GM13976 (cell line): ENCODE data around the gene DIP2A.

ENCODE experiments used
- DNase-seq: peaks from one replicate; pipeline ENCODE4 v3.0.0; 2012; ENCODE audit warnings: low spot score
- in situ Hi-C: fragments of 300-500 bp; cut with MboI; formaldehyde crosslinking; loops from one replicate; pipeline ENCODE4 v1.12.0; 2022; ENCODE audit warnings: low sequenced_read_pairs, mixed read lengths, inconsistent platforms; ENCODE audit not compliant: unreplicated experiment
- TF ChIP-seq, protein P1 (sequence below): IDR thresholded peaks from 2 replicates; pipeline ENCODE4 v1.5.1; 2012; ENCODE audit warnings: borderline replicate concordance, mild to moderate bottlenecking; ENCODE audit not compliant: insufficient read depth; ENCODE audit errors: extremely low read depth, missing control alignments, control extremely low read depth

DIP2A gene

GRCh38 chr21:46543306-46543705, 84.6 kb downstream of the DIP2A start:
- TF ChIP-seq, protein P1, sequence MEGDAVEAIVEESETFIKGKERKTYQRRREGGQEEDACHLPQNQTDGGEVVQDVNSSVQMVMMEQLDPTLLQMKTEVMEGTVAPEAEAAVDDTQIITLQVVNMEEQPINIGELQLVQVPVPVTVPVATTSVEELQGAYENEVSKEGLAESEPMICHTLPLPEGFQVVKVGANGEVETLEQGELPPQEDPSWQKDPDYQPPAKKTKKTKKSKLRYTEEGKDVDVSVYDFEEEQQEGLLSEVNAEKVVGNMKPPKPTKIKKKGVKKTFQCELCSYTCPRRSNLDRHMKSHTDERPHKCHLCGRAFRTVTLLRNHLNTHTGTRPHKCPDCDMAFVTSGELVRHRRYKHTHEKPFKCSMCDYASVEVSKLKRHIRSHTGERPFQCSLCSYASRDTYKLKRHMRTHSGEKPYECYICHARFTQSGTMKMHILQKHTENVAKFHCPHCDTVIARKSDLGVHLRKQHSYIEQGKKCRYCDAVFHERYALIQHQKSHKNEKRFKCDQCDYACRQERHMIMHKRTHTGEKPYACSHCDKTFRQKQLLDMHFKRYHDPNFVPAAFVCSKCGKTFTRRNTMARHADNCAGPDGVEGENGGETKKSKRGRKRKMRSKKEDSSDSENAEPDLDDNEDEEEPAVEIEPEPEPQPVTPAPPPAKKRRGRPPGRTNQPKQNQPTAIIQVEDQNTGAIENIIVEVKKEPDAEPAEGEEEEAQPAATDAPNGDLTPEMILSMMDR: no peak
- in situ Hi-C loops: no loop called here
- no peak for DNase-seq

GRCh38 chr21:46544003-46544402, 85.3 kb downstream of the DIP2A start:
- in situ Hi-C loops: no loop called here
- DNase-seq: no peak
- TF ChIP-seq, protein P1: no peak

DNA sequence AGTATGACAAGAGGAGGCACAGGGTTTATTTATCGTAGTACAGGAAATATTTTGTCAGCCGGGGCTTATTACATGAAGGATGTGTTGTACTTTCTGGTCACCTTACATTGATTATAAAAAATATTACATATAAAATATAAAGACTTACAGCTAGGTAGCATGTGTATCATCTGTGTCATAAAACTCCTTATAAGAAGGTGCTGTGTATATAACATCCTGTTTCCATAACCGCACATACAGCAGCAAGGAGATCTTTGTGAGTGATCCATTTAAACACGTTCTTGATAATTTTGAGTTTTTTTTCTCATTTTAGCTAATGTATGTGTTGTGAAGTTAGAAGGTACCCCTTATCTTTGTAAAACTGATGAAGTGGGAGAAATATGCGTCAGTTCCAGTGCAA, 86.1 kb downstream of the DIP2A start:
- TF ChIP-seq, protein P1: no peak
- DNase-seq: no peak
- in situ Hi-C loops: no loop called here

DNA sequence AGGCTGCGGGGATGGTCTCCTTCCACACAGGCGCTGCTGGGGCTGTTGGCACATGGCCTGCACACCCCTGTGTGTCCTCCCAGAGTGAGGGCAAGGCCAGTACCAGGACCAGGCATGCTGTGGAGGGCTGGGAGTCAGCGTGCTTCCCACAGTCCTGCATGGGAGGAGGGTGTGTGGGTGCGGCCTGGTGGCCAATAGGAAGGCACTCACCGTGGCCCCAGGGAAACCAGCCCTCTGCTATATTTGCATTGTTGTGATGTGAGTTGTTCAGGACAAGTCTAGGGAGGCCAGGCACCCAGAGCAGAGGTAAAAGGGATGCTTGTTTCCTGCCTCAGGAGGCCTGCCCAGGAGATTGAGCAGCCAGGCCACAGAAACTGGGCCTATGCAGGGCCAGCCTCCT, 86.7 kb downstream of the DIP2A start:
- in situ Hi-C loops: no loop called here
- no peak for DNase-seq
- TF ChIP-seq, protein P1: no peak

- TF ChIP-seq, protein P1: no peak
- in situ Hi-C loops: no loop called here
- no peak for DNase-seq
Observed at GRCh38 chr21:46545911-46546310, 87.2 kb downstream of the DIP2A start.

DNA sequence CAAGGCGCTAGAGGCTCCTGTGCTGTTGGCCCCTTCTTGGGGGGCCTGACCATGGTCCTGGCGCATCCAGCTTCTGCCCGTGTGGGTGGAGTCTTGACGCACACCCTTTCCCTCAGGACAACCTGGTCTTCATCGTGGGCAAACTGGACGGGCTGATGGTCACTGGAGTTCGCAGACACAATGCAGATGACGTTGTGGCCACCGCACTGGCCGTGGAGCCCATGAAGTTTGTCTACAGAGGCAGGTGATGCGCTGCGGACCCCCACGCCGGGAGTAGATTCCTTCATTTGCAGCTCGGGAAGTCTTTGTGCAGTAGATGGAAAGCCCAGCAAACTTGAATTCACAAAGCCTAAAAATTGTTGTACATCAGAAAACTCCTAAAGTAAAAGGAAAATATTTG, 88.1 kb downstream of the DIP2A start:
- DNase-seq: no peak
- in situ Hi-C loops: no loop called here
- TF ChIP-seq, protein P1: no peak

- DNase-seq: no peak
- in situ Hi-C loops: no loop called here
- TF ChIP-seq, protein P1: no peak
Observed at GRCh38 chr21:46549650-46550049, 91.0 kb downstream of the DIP2A start.
